BLaER1 treated with 17β-estradiol and CSF1 and Interleukin-3, amounts not matched to agents 10 nM and 100 nM (cell line): ENCODE results near the gene SFRP5.

Experiments
- H3K27ac ChIP-seq, 11 experiments: shearing (Covaris generic); formaldehyde crosslinking; 2 replicates each; pipeline ENCODE4 v1.8.1; 2022
- H3K27me3 ChIP-seq, 11 experiments: shearing (Covaris generic); formaldehyde crosslinking; 2 replicates each; pipeline ENCODE4 v1.8.1; 2022
- H3K36me3 ChIP-seq, 11 experiments: shearing (Covaris generic); formaldehyde crosslinking; 2 replicates each; pipeline ENCODE4 v1.8.1; 2022
- H3K4me1 ChIP-seq, 10 experiments: shearing (Covaris generic); formaldehyde crosslinking; 2 replicates each; pipeline ENCODE4 v1.8.1; 2022
- H3K4me2 ChIP-seq, 11 experiments: shearing (Covaris generic); formaldehyde crosslinking; 2 replicates each; pipeline ENCODE4 v1.8.1; 2022
- H3K4me3 ChIP-seq, 10 experiments: shearing (Covaris generic); formaldehyde crosslinking; 2 replicates each; pipeline ENCODE4 v1.8.1; 2022
- H3K9ac ChIP-seq, 11 experiments: shearing (Covaris generic); formaldehyde crosslinking; 2 replicates each; pipeline ENCODE4 v1.8.1; 2022
- H3K9me3 ChIP-seq, 11 experiments: shearing (Covaris generic); formaldehyde crosslinking; replicated peaks in 1 of 11; 2 replicates each; pipeline ENCODE4 v1.8.1; 2022
- H4K20me1 ChIP-seq, 11 experiments: shearing (Covaris generic); formaldehyde crosslinking; 2 replicates each; pipeline ENCODE4 v1.8.1; 2022
- Cebpa-rat ChIP-seq, 11 experiments: shearing (Covaris generic); IDR thresholded peaks; 2 replicates each; pipeline ENCODE4 v1.8.1; 2022

Gene SFRP5

GRCh38 chr10:97789770-97790397 is 18.1 kb upstream of the SFRP5 start:
- H3K4me1 ChIP-seq = peaks cover 0 to 11% (median 10%) of the 10 kb centered on the region in 10 experiments; a peak in 10 of 20 replicates
- H3K9ac ChIP-seq = no peak overlapping the region
- no peak overlapping the region for H3K4me3 ChIP-seq
- TF ChIP-seq Cebpa-rat (IDR thresholded peaks at IDR 0.05) = no peak
- peaks cover 0 to 5% (median 0%) of the 10 kb centered on the region in 11 experiments; a peak in 1 of 22 replicates for H4K20me1 ChIP-seq
- no peak overlapping the region for H3K4me2 ChIP-seq
- H3K27me3 ChIP-seq = no peaks in the 10 kb centered on the region
- H3K36me3 ChIP-seq = no peaks in the 10 kb centered on the region
- H3K27ac ChIP-seq = no peak overlapping the region
- no peaks in the 10 kb centered on the region for H3K9me3 ChIP-seq

GRCh38 chr10:97788552-97789442 is 17.0 kb upstream of the SFRP5 start:
- H4K20me1 ChIP-seq = peaks cover 0 to 5% (median 0%) of the 10 kb centered on the region in 11 experiments; a peak in 1 of 22 replicates
- H3K9ac ChIP-seq = no peak overlapping the region
- H3K27me3 ChIP-seq = no peaks in the 10 kb centered on the region
- H3K4me2 ChIP-seq = peak overlapping the region in 10 of 11 experiments; percentile 15 to 54 (median 34); a peak in 13 of 22 replicates
- peaks cover 0 to 11% (median 10%) of the 10 kb centered on the region in 10 experiments; a peak in 10 of 20 replicates for H3K4me1 ChIP-seq
- no peaks in the 10 kb centered on the region for H3K36me3 ChIP-seq
- no peak overlapping the region for H3K4me3 ChIP-seq
- no peak for TF ChIP-seq Cebpa-rat (IDR thresholded peaks at IDR 0.05)
- H3K27ac ChIP-seq = no peak overlapping the region
- no peaks in the 10 kb centered on the region for H3K9me3 ChIP-seq

GRCh38 chr10:97785731-97786130 is 13.9 kb upstream of the SFRP5 start:
- no peak overlapping the region for H3K27ac ChIP-seq
- peaks cover 18 to 35% (median 31%) of the 10 kb centered on the region in 10 experiments for H3K4me1 ChIP-seq
- no peaks in the 10 kb centered on the region for H3K36me3 ChIP-seq
- H3K4me2 ChIP-seq = no peak overlapping the region
- H3K27me3 ChIP-seq = no peaks in the 10 kb centered on the region
- TF ChIP-seq Cebpa-rat (IDR thresholded peaks at IDR 0.05) = no peak
- H4K20me1 ChIP-seq = 0 out of 22 replicates have a peak, but pooled peaks cover 0 to 5% (median 0%) of the 10 kb centered on the region in 11 experiments
- no peak overlapping the region for H3K9ac ChIP-seq
- H3K9me3 ChIP-seq = no peaks in the 10 kb centered on the region
- no peak overlapping the region for H3K4me3 ChIP-seq

GRCh38 chr10:97785231-97785630 is 13.4 kb upstream of the SFRP5 start:
- H3K4me2 ChIP-seq = no peak overlapping the region
- peaks cover 21 to 40% (median 36%) of the 10 kb centered on the region in 10 experiments for H3K4me1 ChIP-seq

GRCh38 chr10:97784200-97784810 is 12.5 kb upstream of the SFRP5 start:
- Histone ChIP-seq H3K27ac (no peak overlapping the region), H3K27me3 (no peaks in the 10 kb centered on the region), H3K9ac (no peak overlapping the region), H3K4me1 (peaks cover 21 to 49% (median 37%) of the 10 kb centered on the region in 10 experiments), H3K9me3 (no peaks in the 10 kb centered on the region), H3K36me3 (no peaks in the 10 kb centered on the region), H4K20me1 (0 out of 22 replicates have a peak, but pooled peaks cover 0 to 5% (median 0%) of the 10 kb centered on the region in 11 experiments), H3K4me2 (no peak overlapping the region), H3K4me3 (no peak overlapping the region)
- no peak for TF ChIP-seq Cebpa-rat (IDR thresholded peaks at IDR 0.05)

More at GRCh38 chr10:97785231-97785630, 13.4 kb upstream of the SFRP5 start:
- no peak overlapping the region for H3K27ac ChIP-seq
- H3K4me3 ChIP-seq = no peak overlapping the region
- no peak for TF ChIP-seq Cebpa-rat (IDR thresholded peaks at IDR 0.05)
- H3K9ac ChIP-seq = no peak overlapping the region
- no peaks in the 10 kb centered on the region for H3K9me3 ChIP-seq
- no peaks in the 10 kb centered on the region for H3K27me3 ChIP-seq
- H3K36me3 ChIP-seq = no peaks in the 10 kb centered on the region
- 0 out of 22 replicates have a peak, but pooled peaks cover 0 to 5% (median 0%) of the 10 kb centered on the region in 11 experiments for H4K20me1 ChIP-seq

- no peaks in the 10 kb centered on the region for H3K9me3 ChIP-seq
- H3K4me1 ChIP-seq = peaks cover 21 to 54% (median 38%) of the 10 kb centered on the region in 10 experiments
- 0 out of 22 replicates have a peak, but pooled peaks cover 0 to 5% (median 0%) of the 10 kb centered on the region in 11 experiments for H4K20me1 ChIP-seq
- H3K36me3 ChIP-seq = no peaks in the 10 kb centered on the region
- H3K9ac ChIP-seq = peak overlapping the region in 2 of 11 experiments; percentile 26 to 32; a peak in 1 of 22 replicates
- no peak for TF ChIP-seq Cebpa-rat (IDR thresholded peaks at IDR 0.05)
- peak overlapping the region; percentile 52 to 91 (median 85); a peak in 20 of 22 replicates for H3K4me2 ChIP-seq
- H3K27me3 ChIP-seq = no peaks in the 10 kb centered on the region
- H3K4me3 ChIP-seq = no peak overlapping the region
- H3K27ac ChIP-seq = no peak overlapping the region
These were observed 10.8 kb upstream of the SFRP5 start for GRCh38 chr10:97782455-97783228.

- H3K4me2 ChIP-seq = peak overlapping the region; percentile 52 to 91 (median 85)
- H3K4me1 ChIP-seq = peaks cover 21 to 57% (median 38%) of the 10 kb centered on the region in 10 experiments
- no peaks in the 10 kb centered on the region for H4K20me1 ChIP-seq
- peak overlapping the region in 8 of 11 experiments; percentile 5 to 56 (median 34); a peak in 11 of 22 replicates for H3K27ac ChIP-seq
- TF ChIP-seq Cebpa-rat (IDR thresholded peaks at IDR 0.05) = no peak
- no peaks in the 10 kb centered on the region for H3K27me3 ChIP-seq
- H3K36me3 ChIP-seq = no peaks in the 10 kb centered on the region
- peak overlapping the region in 1 of 10 experiments; percentile 27; a peak in 1 of 20 replicates for H3K4me3 ChIP-seq
- H3K9me3 ChIP-seq = no peaks in the 10 kb centered on the region
- peak overlapping the region in 5 of 11 experiments; percentile 26 to 48 (median 32); a peak in 6 of 22 replicates for H3K9ac ChIP-seq
These were observed 10.0 kb upstream of the SFRP5 start for GRCh38 chr10:97781618-97782331.
